Upper lobe of left lung (tissue), 4 donors: ENCODE data around the gene RGS11.

Experiments used
- EP300 ChIP-seq, 4 donors: sonication (generic); formaldehyde crosslinking; IDR thresholded peaks; one replicate each; pipeline ENCODE4 v1.5.1; 2017; ENCODE audit warnings: antibody characterized with exemption in 4 of 4, control low read depth in 2 of 4
- POLR2A ChIP-seq, 4 donors: fragments of 450-650 bp; IDR thresholded peaks; one replicate each; pipeline ENCODE4 v1.5.1; 2016 to 2017; ENCODE audit warnings: antibody characterized with exemption in 4 of 4, mild to moderate bottlenecking in 2 of 4

GRCh38 chr16:286491-287297 is 10.9 kb upstream of the RGS11 start:
- TF ChIP-seq POLR2A (IDR thresholded peaks at IDR 0.05) = no peak
- TF ChIP-seq EP300 (IDR thresholded peaks at IDR 0.05) = no peak
